B cell (primary cell): ENCODE data around the gene CCT6B.

Source experiments
- EZH2 ChIP-seq: IDR thresholded peaks from 2 replicates; pipeline ENCODE4 v1.6.1; 2012; ENCODE audit warnings: borderline replicate concordance, low read depth, mild to moderate bottlenecking, moderate library complexity, low read length; ENCODE audit not compliant: insufficient read depth, poor library complexity, severe bottlenecking
- TF ChIP-seq, protein P1 (sequence below): fragments of 200-600 bp; IDR thresholded peaks from one replicate; pipeline ENCODE4 v1.8.0; 2022; ENCODE audit warnings: antibody characterized with exemption, mild to moderate bottlenecking

DNA sequence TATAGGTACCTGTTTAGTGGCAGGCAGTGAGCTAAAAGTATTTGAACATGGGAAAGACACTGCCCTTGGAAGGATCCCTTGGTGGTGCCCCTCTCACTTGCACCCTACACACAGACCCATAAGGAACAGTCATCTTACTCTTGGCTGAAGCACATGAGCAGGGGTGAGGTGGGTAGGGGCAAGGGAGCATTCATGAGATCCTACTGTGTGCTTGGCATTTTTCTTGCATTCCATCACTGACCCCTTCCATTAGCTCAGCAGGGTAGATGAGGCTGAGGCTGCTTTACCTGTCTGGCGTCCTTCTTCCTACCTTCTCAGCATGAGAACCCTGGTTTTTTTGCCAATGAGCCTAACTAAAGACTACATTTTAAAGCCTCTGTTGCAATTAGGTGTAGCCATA, 48.3 kb downstream of the CCT6B start:
- TF ChIP-seq, protein P1, sequence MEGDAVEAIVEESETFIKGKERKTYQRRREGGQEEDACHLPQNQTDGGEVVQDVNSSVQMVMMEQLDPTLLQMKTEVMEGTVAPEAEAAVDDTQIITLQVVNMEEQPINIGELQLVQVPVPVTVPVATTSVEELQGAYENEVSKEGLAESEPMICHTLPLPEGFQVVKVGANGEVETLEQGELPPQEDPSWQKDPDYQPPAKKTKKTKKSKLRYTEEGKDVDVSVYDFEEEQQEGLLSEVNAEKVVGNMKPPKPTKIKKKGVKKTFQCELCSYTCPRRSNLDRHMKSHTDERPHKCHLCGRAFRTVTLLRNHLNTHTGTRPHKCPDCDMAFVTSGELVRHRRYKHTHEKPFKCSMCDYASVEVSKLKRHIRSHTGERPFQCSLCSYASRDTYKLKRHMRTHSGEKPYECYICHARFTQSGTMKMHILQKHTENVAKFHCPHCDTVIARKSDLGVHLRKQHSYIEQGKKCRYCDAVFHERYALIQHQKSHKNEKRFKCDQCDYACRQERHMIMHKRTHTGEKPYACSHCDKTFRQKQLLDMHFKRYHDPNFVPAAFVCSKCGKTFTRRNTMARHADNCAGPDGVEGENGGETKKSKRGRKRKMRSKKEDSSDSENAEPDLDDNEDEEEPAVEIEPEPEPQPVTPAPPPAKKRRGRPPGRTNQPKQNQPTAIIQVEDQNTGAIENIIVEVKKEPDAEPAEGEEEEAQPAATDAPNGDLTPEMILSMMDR: no peak
- no peak for TF ChIP-seq EZH2
